Vagina (tissue), 2 donors: Measurements from ENCODE around the gene TCEAL9. TPM values are rescaled to one million over a fixed set of nuclear protein-coding genes. Genes with fewer than 3 reads are reported as not detected.

Experiments used
- DNase-seq, 2 donors: peaks; one replicate each; pipeline ENCODE4 v3.0.0-alpha.2; 2017; ENCODE audit errors: extremely low spot score in 2 of 2
- H3K27ac ChIP-seq: fragments of 200-600 bp; sonication (generic); one replicate; pipeline ENCODE4 v1.5.1; 2019
- H3K27me3 ChIP-seq: fragments of 200-600 bp; sonication (generic); one replicate; pipeline ENCODE4 v1.5.1; 2019
- H3K36me3 ChIP-seq, 2 donors: fragments of 200-600 bp; sonication (generic); one replicate each; pipeline ENCODE4 v1.5.1; 2017 to 2019
- H3K4me1 ChIP-seq: fragments of 200-600 bp; sonication (generic); one replicate; pipeline ENCODE4 v1.5.1; 2019
- H3K4me3 ChIP-seq, 2 donors: fragments of 200-600 bp; sonication (generic); 1 replicate in 1 of 2; 2 replicates in 1 of 2; pipeline ENCODE4 v1.5.1; 2016 to 2019
- H3K9me3 ChIP-seq: fragments of 200-600 bp; sonication (generic); one replicate; pipeline ENCODE4 v1.5.1; 2019
- CTCF ChIP-seq, 3 experiments: fragments of 450-650 bp in 2 of 3; fragments of 200-600 bp in 1 of 3; sonication (generic) in 1 of 3; IDR thresholded peaks; one replicate each; pipeline ENCODE4 v1.5.1; 2017 to 2019; ENCODE audit warnings: antibody characterized with exemption in 3 of 3, mild to moderate bottlenecking in 2 of 3, moderate library complexity in 2 of 3
- POLR2A ChIP-seq, 2 donors: fragments of 450-650 bp; IDR thresholded peaks; one replicate each; pipeline ENCODE4 v1.6.1; 2017; ENCODE audit warnings: antibody characterized with exemption in 2 of 2, mild to moderate bottlenecking in 2 of 2, moderate library complexity in 2 of 2
- POLR2AphosphoS5 ChIP-seq, 2 donors: sonication (generic); formaldehyde crosslinking; IDR thresholded peaks; one replicate each; pipeline ENCODE4 v1.9.0; 2017; ENCODE audit warnings: antibody characterized with exemption in 2 of 2, mild to moderate bottlenecking in 2 of 2, low read depth in 1 of 2; ENCODE audit not compliant: insufficient read depth in 1 of 2
- intact Hi-C: fragments of 100-400 bp; cut with DNase I; formaldehyde crosslinking; loops from one replicate; pipeline ENCODE4 v1.15.1; 2023
- total RNA-seq: library from RNA; depleted of rRNA; stranded (reverse); fragments of >200 nt; gene quantifications from one replicate; pipeline ENCODE4 v1.2.3, GENCODE V29; 2016

The TCEAL9 gene
- total RNA-seq, 1 donor from 2014 or later: 52.8 TPM

- H3K27ac ChIP-seq: no peak overlapping the region
- H3K4me1 ChIP-seq: peaks cover 9% of the 10 kb centered on the region
- no peaks in the 10 kb centered on the region for H3K27me3 ChIP-seq
- DNase-seq: no peak
- no peak overlapping the region for H3K4me3 ChIP-seq
- H3K9me3 ChIP-seq: no peaks in the 10 kb centered on the region
- TF ChIP-seq POLR2AphosphoS5 (IDR thresholded peaks at IDR 0.05; ENCODE audit: insufficient read depth in 1 of 2, low read depth in 1 of 2) (no peak), CTCF (IDR thresholded peaks at IDR 0.05) (no peak), POLR2A (IDR thresholded peaks at IDR 0.05) (no peak)
- H3K36me3 ChIP-seq: no peaks in the 10 kb centered on the region
- intact Hi-C loops: no loop called here
Measured at GRCh38 chrX:103360916-103361315, 4.6 kb downstream of the TCEAL9 start.

GRCh38 chrX:103361798-103362197 is 5.5 kb downstream of the TCEAL9 start:
- H3K27me3 ChIP-seq: no peaks in the 10 kb centered on the region
- H3K27ac ChIP-seq: no peak overlapping the region
- peaks cover 9% of the 10 kb centered on the region for H3K4me1 ChIP-seq
- no peak overlapping the region for H3K4me3 ChIP-seq
- no peaks in the 10 kb centered on the region for H3K36me3 ChIP-seq
- intact Hi-C loops: no loop called here
- DNase-seq: no peak
- H3K9me3 ChIP-seq: no peaks in the 10 kb centered on the region
- TF ChIP-seq POLR2AphosphoS5 (IDR thresholded peaks at IDR 0.05; ENCODE audit: insufficient read depth in 1 of 2, low read depth in 1 of 2): no peak
- no peak for TF ChIP-seq CTCF (IDR thresholded peaks at IDR 0.05)
- no peak for TF ChIP-seq POLR2A (IDR thresholded peaks at IDR 0.05)

GRCh38 chrX:103362474-103362873 is 6.2 kb downstream of the TCEAL9 start:
- peaks cover 8% of the 10 kb centered on the region for H3K4me1 ChIP-seq
- DNase-seq: no peak
- H3K4me3 ChIP-seq: no peak overlapping the region
- H3K27ac ChIP-seq: no peak overlapping the region
- intact Hi-C loops: no loop called here
- no peaks in the 10 kb centered on the region for H3K27me3 ChIP-seq
- TF ChIP-seq POLR2AphosphoS5 (IDR thresholded peaks at IDR 0.05; ENCODE audit: insufficient read depth in 1 of 2, low read depth in 1 of 2) (no peak), CTCF (IDR thresholded peaks at IDR 0.05) (no peak), POLR2A (IDR thresholded peaks at IDR 0.05) (no peak)
- H3K9me3 ChIP-seq: no peaks in the 10 kb centered on the region
- no peaks in the 10 kb centered on the region for H3K36me3 ChIP-seq

- TF ChIP-seq POLR2A (IDR thresholded peaks at IDR 0.05) (no peak), CTCF (IDR thresholded peaks at IDR 0.05) (no peak), POLR2AphosphoS5 (IDR thresholded peaks at IDR 0.05; ENCODE audit: insufficient read depth in 1 of 2, low read depth in 1 of 2) (no peak)
- Histone ChIP-seq H3K27me3 (no peaks in the 10 kb centered on the region), H3K4me3 (no peak overlapping the region), H3K27ac (no peak overlapping the region), H3K4me1 (peaks cover 2% of the 10 kb centered on the region), H3K9me3 (no peaks in the 10 kb centered on the region), H3K36me3 (no peaks in the 10 kb centered on the region)
- intact Hi-C loops: no loop called here
- no peak for DNase-seq
Measured at GRCh38 chrX:103363046-103363445, 6.7 kb downstream of the TCEAL9 start.

GRCh38 chrX:103367502-103367901 is 11.2 kb downstream of the TCEAL9 start:
- intact Hi-C loops: no loop called here
- no peak overlapping the region for H3K4me3 ChIP-seq
- no peaks in the 10 kb centered on the region for H3K27me3 ChIP-seq
- TF ChIP-seq POLR2AphosphoS5 (IDR thresholded peaks at IDR 0.05; ENCODE audit: insufficient read depth in 1 of 2, low read depth in 1 of 2) (no peak), POLR2A (IDR thresholded peaks at IDR 0.05) (no peak), CTCF (IDR thresholded peaks at IDR 0.05) (no peak)
- no peaks in the 10 kb centered on the region for H3K4me1 ChIP-seq
- H3K9me3 ChIP-seq: no peaks in the 10 kb centered on the region
- DNase-seq: no peak
- no peak overlapping the region for H3K27ac ChIP-seq
- no peaks in the 10 kb centered on the region for H3K36me3 ChIP-seq
